Endothelial cell of umbilical vein (primary cell): ENCODE measurements around the gene TIPRL. TPM values are rescaled to one million over a fixed set of nuclear protein-coding genes. Genes with fewer than 3 reads are reported as not detected.

ENCODE experiments used
- BruUV-seq: library from RNA; stranded (reverse); fragments of 400-500 nt; replicated peaks from 2 replicates; lab custom pipeline; 2021; lab: Mats Ljungman, UMichigan
- CTCF ChIA-PET: fragments of 300-600, 350-600 bp; sonication (Branson Sonifier 250); formaldehyde crosslinking; loops from one replicate; lab custom pipeline; 2021; ENCODE audit warnings: antibody characterized with exemption, inconsistent platforms; lab: Charles Lee
- POLR2A ChIA-PET: fragments of 300-600, 350-600 bp; sonication (Branson Sonifier 250); formaldehyde crosslinking; loops from one replicate; lab custom pipeline; 2021; ENCODE audit warnings: antibody characterized with exemption, inconsistent platforms; lab: Charles Lee
- DNase-seq: peaks from one replicate; pipeline ENCODE4 v3.0.0-alpha.2; 2011; ENCODE audit warnings: low read depth, low spot score
- FAIRE-seq: peaks from 2 replicates; lab custom pipeline; 2011; peaks lifted over from hg19 to GRCh38; lab: Jason Lieb, UNC
- H2AFZ ChIP-seq: 2 replicates; pipeline ENCODE4 v1.6.0; 2012; ENCODE audit warnings: low read depth, low read length, control low read depth, inconsistent platforms
- H3K27ac ChIP-seq: 2 replicates; pipeline ENCODE4 v1.5.1; 2011; ENCODE audit warnings: low read depth, mild to moderate bottlenecking, control low read depth, low read length, moderate library complexity; ENCODE audit not compliant: insufficient read depth
- H3K27me3 ChIP-seq, 2 experiments: 2 replicates each; pipeline versions ENCODE4 v1.6.0 to v1.6.1; 2011; ENCODE audit warnings: low read length in 2 of 2, mixed read lengths in 1 of 2; ENCODE audit not compliant: control insufficient read depth in 2 of 2, insufficient read depth in 2 of 2
- H3K36me3 ChIP-seq, 2 experiments: 2 replicates in 1 of 2; 3 replicates in 1 of 2; pipeline ENCODE4 v1.5.1; 2011; ENCODE audit warnings: low read length in 2 of 2, mild to moderate bottlenecking in 1 of 2, moderate library complexity in 1 of 2; ENCODE audit not compliant: control insufficient read depth in 2 of 2, insufficient read depth in 2 of 2; ENCODE audit errors: extremely low read depth in 1 of 2
- H3K4me1 ChIP-seq: 3 replicates; pipeline ENCODE4 v1.5.1; 2011; ENCODE audit warnings: mild to moderate bottlenecking, low read length; ENCODE audit not compliant: control insufficient read depth, insufficient read depth; ENCODE audit errors: extremely low read depth
- H3K4me2 ChIP-seq: 2 replicates; pipeline ENCODE4 v1.6.1; 2011; ENCODE audit warnings: low read length, control low read depth, mixed read lengths; ENCODE audit not compliant: insufficient read depth
- H3K4me3 ChIP-seq, 3 experiments: fragments of 200-600 bp in 1 of 3; sonication (generic), shearing (Covaris generic) in 1 of 3; replicated peaks in 1 of 3; 2 replicates each; pipeline ENCODE4 v1.5.1; 2011 to 2016; ENCODE audit warnings: control low read depth in 3 of 3, low read length in 3 of 3, mild to moderate bottlenecking in 2 of 3, inconsistent platforms in 1 of 3, low read depth in 1 of 3, moderate library complexity in 1 of 3; ENCODE audit not compliant: insufficient read depth in 1 of 3
- H3K79me2 ChIP-seq: 2 replicates; pipeline ENCODE4 v1.6.0; 2012; ENCODE audit warnings: low read length, inconsistent platforms; ENCODE audit not compliant: control insufficient read depth, insufficient read depth
- H3K9ac ChIP-seq: replicated peaks from 2 replicates; pipeline ENCODE3; 2011; ENCODE audit warnings: low read length, control low read depth; ENCODE audit not compliant: insufficient read depth; ENCODE audit errors: extremely low read depth
- H3K9me1 ChIP-seq: replicated peaks from 3 replicates; pipeline ENCODE4 v1.6.0; 2011; ENCODE audit warnings: mild to moderate bottlenecking, low read length; ENCODE audit not compliant: control insufficient read depth, insufficient read depth; ENCODE audit errors: extremely low read depth
- H3K9me3 ChIP-seq: replicated peaks from 2 replicates; pipeline ENCODE4 v1.5.1; 2012; ENCODE audit warnings: low read length, inconsistent platforms; ENCODE audit not compliant: control insufficient read depth, insufficient read depth
- H4K20me1 ChIP-seq: replicated peaks from 2 replicates; pipeline ENCODE3; 2011; ENCODE audit warnings: mild to moderate bottlenecking, low read length; ENCODE audit not compliant: control insufficient read depth, insufficient read depth; ENCODE audit errors: extremely low read depth
- EZH2 ChIP-seq: IDR thresholded peaks from 2 replicates; pipeline ENCODE4 v1.6.1; 2012; ENCODE audit warnings: borderline replicate concordance, low read depth, mild to moderate bottlenecking, moderate library complexity, low read length, inconsistent platforms; ENCODE audit not compliant: severe bottlenecking
- FOS ChIP-seq: IDR thresholded peaks from 2 replicates; pipeline ENCODE4 v1.6.1; 2011; ENCODE audit warnings: mild to moderate bottlenecking, low read length, moderate library complexity, borderline replicate concordance; ENCODE audit not compliant: insufficient read depth
- GATA2 ChIP-seq: IDR thresholded peaks from 2 replicates; pipeline ENCODE4 v1.7.0; 2011; ENCODE audit warnings: low read depth, mild to moderate bottlenecking, moderate library complexity, mixed read lengths, low read length; ENCODE audit not compliant: insufficient read length, insufficient read depth
- JUN ChIP-seq: IDR thresholded peaks from 2 replicates; pipeline ENCODE4 v1.6.1; 2011; ENCODE audit warnings: borderline replicate concordance, low read depth; ENCODE audit not compliant: insufficient read length, insufficient read depth
- MYC ChIP-seq: IDR thresholded peaks from one replicate; pipeline ENCODE4 v1.6.1; 2011; ENCODE audit warnings: mild to moderate bottlenecking, low read depth, low read length
- dilution Hi-C: fragments of 300-500 bp; cut with MboI; formaldehyde crosslinking; loops from one replicate; pipeline ENCODE4 v1.15.0; 2019; ENCODE audit warnings: low sequenced_read_pairs; ENCODE audit not compliant: extremely low pct_ligation_motif_present
- intact Hi-C: fragments of 100-400 bp; cut with micrococcal nuclease; formaldehyde crosslinking; loops from one replicate; pipeline ENCODE4 v1.10.0; 2022
- polyA plus RNA-seq, 4 experiments: library from polyadenylated mRNA; depleted of rRNA in 3 of 4; stranded (reverse) in 3 of 4; unstranded in 1 of 4; fragments of >200 nt; gene quantifications; 2 replicates each; pipeline versions ENCODE4 v1.2.1 to v1.2.3, GENCODE V29; 2011 to 2012; ENCODE audit warnings: missing spikeins in 1 of 4
- total RNA-seq: library from RNA; stranded (reverse); gene quantifications from 2 replicates; pipeline ENCODE4 v1.2.3, GENCODE V29; 2021
- TF ChIP-seq, protein P1 (sequence below), 2 donors: IDR thresholded peaks; 1 replicate in 1 of 2; 2 replicates in 1 of 2; pipeline ENCODE4 v1.5.1; 2011; ENCODE audit warnings: low read length in 2 of 2, mild to moderate bottlenecking in 2 of 2, moderate library complexity in 2 of 2, control low read depth in 1 of 2, inconsistent platforms in 1 of 2, low read depth in 1 of 2; ENCODE audit not compliant: insufficient read depth in 1 of 2; ENCODE audit errors: extremely low read depth in 1 of 2
- TF ChIP-seq, protein P2 (sequence below): IDR thresholded peaks from 2 replicates; pipeline ENCODE4 v1.6.1; 2011; ENCODE audit not compliant: insufficient read depth, insufficient read length

TIPRL gene
- total and polyA plus RNA-seq, 2 donors (not counting 3 experiments of a cell fraction or from before 2014, with no cell fraction given), result 14.0 to 45.8 TPM

DNA sequence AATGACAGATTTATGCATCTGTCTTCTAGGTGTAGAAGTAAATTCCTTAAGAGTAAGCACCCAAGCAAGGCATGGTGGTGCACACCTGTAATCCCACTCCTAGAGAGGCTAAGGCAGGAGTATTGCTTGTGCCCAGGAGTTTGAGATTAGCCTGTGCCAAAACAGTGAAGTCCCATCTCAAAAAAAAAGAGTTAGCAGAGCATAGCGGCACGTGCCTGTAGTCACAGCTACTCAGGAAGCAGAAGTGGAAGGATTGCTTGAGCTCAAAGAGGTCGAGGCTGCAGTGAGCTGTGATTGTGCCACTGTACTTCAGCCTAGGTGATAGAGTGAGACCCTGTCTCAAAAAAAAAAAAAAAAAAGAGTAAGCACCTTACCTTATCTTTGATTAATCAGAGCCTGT is 15.1 kb upstream of the TIPRL start:
- no peak overlapping the region for H3K4me2 ChIP-seq
- H3K9ac ChIP-seq, result no peak overlapping the region
- no peaks in the 10 kb centered on the region for H3K9me1 ChIP-seq
- H3K27ac ChIP-seq, result no peak overlapping the region
- H4K20me1 ChIP-seq, result no peaks in the 10 kb centered on the region
- H3K27me3 ChIP-seq, result peaks cover 0 to 1% of the 10 kb centered on the region in 2 experiments
- FAIRE-seq, result no peak
- no TSS peak for BruUV-seq
- no peaks in the 10 kb centered on the region for H3K9me3 ChIP-seq
- DNase-seq, result no peak
- POLR2A ChIA-PET, result no interaction called here
- H3K36me3 ChIP-seq, result no peaks in the 10 kb centered on the region
- no peak overlapping the region for H2AFZ ChIP-seq
- no peaks in the 10 kb centered on the region for H3K4me1 ChIP-seq
- no peaks in the 10 kb centered on the region for H3K79me2 ChIP-seq
- dilution Hi-C loops (no loop called here), intact Hi-C loops (no loop called here)
- no peak overlapping the region for H3K4me3 ChIP-seq
- CTCF ChIA-PET, result no interaction called here
- TF ChIP-seq, protein P1, sequence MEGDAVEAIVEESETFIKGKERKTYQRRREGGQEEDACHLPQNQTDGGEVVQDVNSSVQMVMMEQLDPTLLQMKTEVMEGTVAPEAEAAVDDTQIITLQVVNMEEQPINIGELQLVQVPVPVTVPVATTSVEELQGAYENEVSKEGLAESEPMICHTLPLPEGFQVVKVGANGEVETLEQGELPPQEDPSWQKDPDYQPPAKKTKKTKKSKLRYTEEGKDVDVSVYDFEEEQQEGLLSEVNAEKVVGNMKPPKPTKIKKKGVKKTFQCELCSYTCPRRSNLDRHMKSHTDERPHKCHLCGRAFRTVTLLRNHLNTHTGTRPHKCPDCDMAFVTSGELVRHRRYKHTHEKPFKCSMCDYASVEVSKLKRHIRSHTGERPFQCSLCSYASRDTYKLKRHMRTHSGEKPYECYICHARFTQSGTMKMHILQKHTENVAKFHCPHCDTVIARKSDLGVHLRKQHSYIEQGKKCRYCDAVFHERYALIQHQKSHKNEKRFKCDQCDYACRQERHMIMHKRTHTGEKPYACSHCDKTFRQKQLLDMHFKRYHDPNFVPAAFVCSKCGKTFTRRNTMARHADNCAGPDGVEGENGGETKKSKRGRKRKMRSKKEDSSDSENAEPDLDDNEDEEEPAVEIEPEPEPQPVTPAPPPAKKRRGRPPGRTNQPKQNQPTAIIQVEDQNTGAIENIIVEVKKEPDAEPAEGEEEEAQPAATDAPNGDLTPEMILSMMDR (IDR thresholded peaks at IDR 0.05; ENCODE audit: extremely low read depth in 1 of 2, insufficient read depth in 1 of 2, low read depth in 1 of 2, low read length in 2 of 2), result no peak
- no peak for TF ChIP-seq MYC
- no peak for TF ChIP-seq FOS
- no peak for TF ChIP-seq EZH2
- no peak for TF ChIP-seq JUN
- TF ChIP-seq, protein P2, sequence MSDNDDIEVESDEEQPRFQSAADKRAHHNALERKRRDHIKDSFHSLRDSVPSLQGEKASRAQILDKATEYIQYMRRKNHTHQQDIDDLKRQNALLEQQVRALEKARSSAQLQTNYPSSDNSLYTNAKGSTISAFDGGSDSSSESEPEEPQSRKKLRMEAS, result no peak
- TF ChIP-seq GATA2, result no peak
